ENCODE measurements around the gene PC.

- TF ChIP-seq CTCF (IDR thresholded peaks at IDR 0.05; ENCODE audit: low read length) (no peak), EZH2 (optimal IDR thresholded peaks at IDR 0.05; ENCODE audit: low read depth, low read length) (no peak)
These were observed 70.7 kb downstream of the PC start for GRCh38 chr11:66887526-66887925.

Measured in MM.1S (cell line).